H1 (cell line): ENCODE data around the gene ZNF488. TPM values are rescaled to one million over a fixed set of nuclear protein-coding genes. Genes with fewer than 3 reads are reported as not detected.

Experiments
- CTCF ChIA-PET: fragments of 300-600 bp; sonication (Branson Sonifier 250); formaldehyde crosslinking; loops from one replicate; lab custom pipeline; 2021; ENCODE audit not compliant: partially characterized antibody; lab: Charles Lee
- POLR2A ChIA-PET: fragments of 300-600 bp; sonication (Branson Sonifier 250); formaldehyde crosslinking; loops from one replicate; lab custom pipeline; 2021; ENCODE audit warnings: inconsistent platforms; ENCODE audit not compliant: partially characterized antibody; lab: Charles Lee
- DNase-seq, 2 experiments: peaks; one replicate each; pipeline versions ENCODE4 v3.0.0 to v3.0.0-alpha.2; 2010 to 2022; ENCODE audit warnings: low spot score in 2 of 2, low read depth in 1 of 2, mixed read lengths in 1 of 2
- FAIRE-seq: peaks from 2 replicates; lab custom pipeline; 2011; peaks lifted over from hg19 to GRCh38; lab: Jason Lieb, UNC
- H2AFZ ChIP-seq: 2 replicates; pipeline ENCODE4 v1.8.1; 2012; ENCODE audit warnings: low read length, inconsistent platforms
- H2AK5ac ChIP-seq: 2 replicates; pipeline ENCODE4 v1.6.1; 2013; ENCODE audit warnings: low read depth, low read length
- H2BK120ac ChIP-seq: replicated peaks from 2 replicates; pipeline ENCODE3; 2013; ENCODE audit warnings: low read depth, low read length, inconsistent platforms
- H2BK12ac ChIP-seq: 2 replicates; pipeline ENCODE4 v1.6.1; 2013; ENCODE audit warnings: low read depth, low read length
- H2BK15ac ChIP-seq: 2 replicates; pipeline ENCODE4 v1.6.1; 2013; ENCODE audit warnings: low read length
- H2BK20ac ChIP-seq: 2 replicates; pipeline ENCODE4 v1.6.1; 2013; ENCODE audit warnings: low read length
- H2BK5ac ChIP-seq: 2 replicates; pipeline ENCODE4 v1.6.1; 2013; ENCODE audit warnings: low read depth, low read length
- H3K14ac ChIP-seq: 2 replicates; pipeline ENCODE4 v1.6.1; 2013; ENCODE audit warnings: inconsistent platforms; ENCODE audit not compliant: insufficient read length
- H3K18ac ChIP-seq: 2 replicates; pipeline ENCODE4 v1.6.1; 2013; ENCODE audit warnings: low read length; ENCODE audit errors: extremely low read depth
- H3K23ac ChIP-seq: 2 replicates; pipeline ENCODE4 v1.6.1; 2013; ENCODE audit warnings: inconsistent platforms; ENCODE audit not compliant: insufficient read length
- H3K23me2 ChIP-seq: 2 replicates; pipeline ENCODE4 v1.6.1; 2013; ENCODE audit warnings: low read depth, low read length
- H3K27ac ChIP-seq: 2 replicates; pipeline ENCODE4 v1.6.1; 2011; ENCODE audit warnings: low read depth, low read length, inconsistent platforms
- H3K27me3 ChIP-seq, 4 experiments: replicated peaks in 1 of 4; 1 replicate in 1 of 4; 2 replicates in 3 of 4; pipeline versions ENCODE4 v1.6.1 to v1.8.1; 2011 to 2013; ENCODE audit warnings: low read length in 3 of 4, mild to moderate bottlenecking in 3 of 4, inconsistent platforms in 2 of 4, mixed read lengths in 2 of 4, moderate library complexity in 1 of 4; ENCODE audit not compliant: control insufficient read depth in 3 of 4, insufficient read depth in 3 of 4; ENCODE audit errors: extremely low read depth in 1 of 4
- H3K36me3 ChIP-seq, 4 experiments: 2 replicates each; pipeline versions ENCODE4 v1.6.1 to v1.8.1; 2011 to 2013; ENCODE audit warnings: mild to moderate bottlenecking in 4 of 4, low read length in 3 of 4, moderate library complexity in 2 of 4, control low read depth in 1 of 4, inconsistent platforms in 1 of 4; ENCODE audit not compliant: insufficient read depth in 4 of 4, control insufficient read depth in 2 of 4
- H3K4ac ChIP-seq: replicated peaks from 2 replicates; pipeline ENCODE3; 2013; ENCODE audit warnings: low read length, low read depth, mixed read lengths, inconsistent platforms; ENCODE audit not compliant: insufficient read length
- H3K4me1 ChIP-seq, 4 experiments: replicated peaks in 1 of 4; 1 replicate in 1 of 4; 2 replicates in 3 of 4; pipeline versions ENCODE4 v1.6.1 to v1.8.1; 2011 to 2013; ENCODE audit warnings: low read length in 3 of 4, inconsistent platforms in 2 of 4, mixed read lengths in 1 of 4; ENCODE audit not compliant: insufficient read depth in 4 of 4, control insufficient read depth in 3 of 4
- H3K4me2 ChIP-seq, 2 experiments: 2 replicates each; pipeline versions ENCODE4 v1.6.1 to v1.8.1; 2011 to 2013; ENCODE audit warnings: low read depth in 2 of 2, low read length in 2 of 2, control low read depth in 1 of 2, inconsistent platforms in 1 of 2, mild to moderate bottlenecking in 1 of 2; ENCODE audit not compliant: insufficient read depth in 1 of 2
- H3K4me3 ChIP-seq, 4 experiments: fragments of 200-600, 300-600 bp in 1 of 4; sonication (generic), shearing (Covaris generic), sonication (Bioruptor Twin) in 1 of 4; 2 replicates each; pipeline versions ENCODE4 v1.5.1 to v1.8.1; 2011 to 2016; ENCODE audit warnings: low read length in 4 of 4, low read depth in 3 of 4, control low read depth in 2 of 4, inconsistent platforms in 2 of 4, mild to moderate bottlenecking in 2 of 4, mixed read lengths in 1 of 4, moderate library complexity in 1 of 4; ENCODE audit not compliant: insufficient read depth in 2 of 4; ENCODE audit errors: extremely low read depth in 1 of 4
- H3K56ac ChIP-seq: replicated peaks from 2 replicates; pipeline ENCODE3; 2013; ENCODE audit warnings: low read depth, mild to moderate bottlenecking, mixed read lengths, low read length, inconsistent platforms; ENCODE audit not compliant: insufficient read length
- H3K79me1 ChIP-seq: 2 replicates; pipeline ENCODE4 v1.6.1; 2013; ENCODE audit warnings: low read depth, low read length, control low read depth
- H3K79me2 ChIP-seq, 2 experiments: 2 replicates each; pipeline versions ENCODE4 v1.6.1 to v1.8.1; 2012 to 2013; ENCODE audit warnings: low read length in 2 of 2, mild to moderate bottlenecking in 2 of 2, inconsistent platforms in 1 of 2; ENCODE audit not compliant: insufficient read depth in 2 of 2, control insufficient read depth in 1 of 2
- H3K9ac ChIP-seq, 4 experiments: replicated peaks in 1 of 4; 1 replicate in 1 of 4; 2 replicates in 3 of 4; pipeline versions ENCODE4 v1.6.1 to v1.8.1; 2011 to 2013; ENCODE audit warnings: low read depth in 3 of 4, low read length in 3 of 4, control low read depth in 2 of 4, mild to moderate bottlenecking in 2 of 4, moderate library complexity in 2 of 4, inconsistent platforms in 1 of 4; ENCODE audit errors: extremely low read depth in 1 of 4
- H3K9me3 ChIP-seq, 2 experiments: 2 replicates each; pipeline versions ENCODE4 v1.6.1 to v1.8.1; 2012 to 2013; ENCODE audit warnings: mild to moderate bottlenecking in 2 of 2, moderate library complexity in 2 of 2, control low read depth in 1 of 2, inconsistent platforms in 1 of 2, low read depth in 1 of 2, low read length in 1 of 2, mixed read lengths in 1 of 2; ENCODE audit not compliant: insufficient read depth in 2 of 2
- H4K20me1 ChIP-seq, 2 experiments: replicated peaks in 1 of 2; 2 replicates each; pipeline versions ENCODE3 to v1.8.1; 2011 to 2013; ENCODE audit warnings: inconsistent platforms in 2 of 2, low read length in 2 of 2, mild to moderate bottlenecking in 1 of 2; ENCODE audit not compliant: insufficient read depth in 2 of 2, control insufficient read depth in 1 of 2
- H4K5ac ChIP-seq: 2 replicates; pipeline ENCODE4 v1.6.1; 2013; ENCODE audit warnings: low read length, low read depth, mixed read lengths, inconsistent platforms; ENCODE audit not compliant: insufficient read length
- H4K8ac ChIP-seq: 2 replicates; pipeline ENCODE4 v1.8.0; 2013; ENCODE audit warnings: mild to moderate bottlenecking, moderate library complexity, low read length, inconsistent platforms; ENCODE audit not compliant: insufficient read depth; ENCODE audit errors: extremely low read depth
- H4K91ac ChIP-seq: replicated peaks from 2 replicates; pipeline ENCODE3; 2013; ENCODE audit warnings: low read length, mixed read lengths, inconsistent platforms; ENCODE audit not compliant: insufficient read length
- CHD1 ChIP-seq: IDR thresholded peaks from 2 replicates; pipeline ENCODE4 v1.6.1; 2012; ENCODE audit warnings: low read depth, low read length, improper control_type of control experiment
- CREB1 ChIP-seq: IDR thresholded peaks from 2 replicates; pipeline ENCODE4 v1.6.1; 2012; ENCODE audit warnings: inconsistent platforms
- EZH2 ChIP-seq: fragments of 200-600 bp; sonication (generic); IDR thresholded peaks from 2 replicates; pipeline ENCODE4 v1.7.1; 2012; ENCODE audit warnings: low read depth, mild to moderate bottlenecking, moderate library complexity, low read length, inconsistent platforms; ENCODE audit not compliant: severe bottlenecking
- GABPA ChIP-seq: IDR thresholded peaks from 2 replicates; pipeline ENCODE4 v1.6.1; 2011; ENCODE audit warnings: mild to moderate bottlenecking, low read length, moderate library complexity, borderline replicate concordance; ENCODE audit not compliant: insufficient read depth
- JUN ChIP-seq: IDR thresholded peaks from 2 replicates; pipeline ENCODE4 v1.6.1; 2011; ENCODE audit warnings: low read depth, mild to moderate bottlenecking, improper control_type of control experiment, low read length
- NRF1 ChIP-seq: IDR thresholded peaks from 2 replicates; pipeline ENCODE4 v1.6.1; 2011; ENCODE audit warnings: mild to moderate bottlenecking, low read depth, low read length, improper control_type of control experiment
- POLR2AphosphoS5 ChIP-seq: IDR thresholded peaks from 2 replicates; pipeline ENCODE4 v1.6.1; 2011; ENCODE audit warnings: low read depth, low read length
- POU5F1 ChIP-seq: IDR thresholded peaks from 2 replicates; pipeline ENCODE4 v1.6.1; 2011; ENCODE audit warnings: low read depth, mild to moderate bottlenecking, low read length, moderate library complexity
- RFX5 ChIP-seq: IDR thresholded peaks from 2 replicates; pipeline ENCODE4 v1.6.1; 2011; ENCODE audit warnings: low read depth, low read length, improper control_type of control experiment, borderline replicate concordance
- RNF2 ChIP-seq: fragments of 200-900, 300-1000 bp; sonication (generic); IDR thresholded peaks from 2 replicates; pipeline ENCODE4 v1.7.1; 2016; ENCODE audit warnings: borderline replicate concordance, low read depth, mild to moderate bottlenecking, antibody characterized with exemption, low read length; ENCODE audit not compliant: poor library complexity, severe bottlenecking; ENCODE audit errors: missing control alignments
- SAP30 ChIP-seq: fragments of 300-600 bp; sonication (generic); IDR thresholded peaks from 2 replicates; pipeline ENCODE4 v1.7.1; 2012; ENCODE audit warnings: low read length, moderate library complexity, mild to moderate bottlenecking, inconsistent platforms; ENCODE audit not compliant: insufficient read depth, insufficient replicate concordance
- SP4 ChIP-seq: IDR thresholded peaks from 2 replicates; pipeline ENCODE4 v1.6.1; 2012; ENCODE audit warnings: low read length, inconsistent platforms
- TCF12 ChIP-seq: IDR thresholded peaks from 2 replicates; pipeline ENCODE4 v1.6.1; 2011; ENCODE audit warnings: low read depth, mild to moderate bottlenecking, low read length
- WGBS, 2 experiments: shearing (Covaris generic) in 1 of 2; methylation state at CpG; one replicate each; pipeline versions ENCODE4 v1.1.6 to v1.1.7; 2013 to 2015; ENCODE audit warnings: low lambda C conversion rate in 2 of 2, mixed read lengths in 2 of 2, inconsistent platforms in 1 of 2, low coverage in 1 of 2, missing lambda C conversion rate in 1 of 2; ENCODE audit not compliant: insufficient replicate concordance in 2 of 2, insufficient coverage in 1 of 2, insufficient read length in 1 of 2; ENCODE audit errors: extremely low coverage in 1 of 2, missing lambda C conversion rate in 1 of 2; 5-methylcytosine and 5-hydroxymethylcytosine counted together
- polyA plus RNA-seq, 7 experiments: library from polyadenylated mRNA; depleted of rRNA in 3 of 7; stranded (reverse) in 5 of 7; unstranded in 2 of 7; fragments of >200 nt in 5 of 7; fragments of 200-250 nt in 2 of 7; gene quantifications; 1 replicate in 5 of 7; 2 replicates in 1 of 7; 4 replicates in 1 of 7; pipeline versions ENCODE4 v1.2.1 to v1.2.3, GENCODE V29; 2011 to 2013; ENCODE audit warnings: missing spikeins in 2 of 7, mixed read lengths in 2 of 7
- total RNA-seq: library from RNA; stranded (reverse); fragmentation: NEBNext Ultra II Directional; extraction: Animal tissue kit (Norgen Biotek cat#: 25700); gene quantifications from 2 replicates; pipeline ENCODE4 v1.2.1, GENCODE V29; 2021

Gene ZNF488
- total and polyA plus RNA-seq, 2 of the 8 experiments (the other 6 are each of a cell fraction or from before 2014, with no cell fraction given) = 7.9 to 11.4 TPM

- no peaks in the 10 kb centered on the region for H3K9me3 ChIP-seq
- FAIRE-seq (no peak), DNase-seq (no peak)
- no peak overlapping the region for H2BK15ac ChIP-seq
- H2AFZ ChIP-seq = no peak overlapping the region
- no peak overlapping the region for H3K4ac ChIP-seq
- H3K27me3 ChIP-seq = no peaks in the 10 kb centered on the region
- ChIA-PET POLR2A (interaction anchor here (0.7 kb wide), 1 partner anchor 8 kb away, joined by 3 read pairs; no protein-coding TSS in a partner anchor), CTCF (interaction anchor here (1.3 to 2.9 kb wide), 6 partner anchors 9 to 344 kb away, joined by 3 to 9 read pairs (median 6); no protein-coding TSS in a partner anchor)
- H3K4me2 ChIP-seq = no peak overlapping the region
- no peaks in the 10 kb centered on the region for H3K23me2 ChIP-seq
- no peak overlapping the region for H2BK20ac ChIP-seq
- no peak overlapping the region for H2BK120ac ChIP-seq
- no peak overlapping the region for H4K8ac ChIP-seq
- no peak overlapping the region for H3K4me3 ChIP-seq
- no peak overlapping the region for H3K56ac ChIP-seq
- no peaks in the 10 kb centered on the region; the same call in 1 of the 2 replicates for H3K79me1 ChIP-seq
- H3K9ac ChIP-seq = no peak overlapping the region
- WGBS, 2 experiments = 90% methylated on average over 22 of the region's 24 CpGs; no CpG with 5 or more reads in 1 of the 2 experiments
- H3K23ac ChIP-seq = no peak overlapping the region
- H2BK12ac ChIP-seq = no peak overlapping the region
- no peaks in the 10 kb centered on the region for H3K36me3 ChIP-seq
- no peak overlapping the region for H3K27ac ChIP-seq
- H4K5ac ChIP-seq = no peak overlapping the region
- H4K20me1 ChIP-seq = peaks cover 0 to 1% of the 10 kb centered on the region in 2 experiments
- H2AK5ac ChIP-seq = no peak overlapping the region
- H3K79me2 ChIP-seq = no peaks in the 10 kb centered on the region
- H4K91ac ChIP-seq = no peak overlapping the region
- no peak overlapping the region for H3K14ac ChIP-seq
- H3K4me1 ChIP-seq = peaks cover 2 to 15% (median 8%) of the 10 kb centered on the region in 4 experiments; a peak in 6 of 7 replicates
- H3K18ac ChIP-seq = no peak overlapping the region
- H2BK5ac ChIP-seq = no peak overlapping the region
- TF ChIP-seq SP4 (no peak), NRF1 (no peak), SAP30 (no peak), POLR2AphosphoS5 (no peak), RFX5 (no peak), CHD1 (no peak), TCF12 (no peak), RNF2 (no peak), POU5F1 (no peak), GABPA (no peak), CREB1 (no peak), EZH2 (no peak), JUN (no peak)
Observed at GRCh38 chr10:47368431-47369180, 15.5 kb downstream of the ZNF488 start.
